GM21528 (cell line): Measurements from ENCODE around the gene ADAMTS6.
"Not testable (repeated sequence)": the region's sequence is repeated elsewhere in the genome, so short reads cannot be mapped to it uniquely, and the experiment has no call there.

ENCODE experiments used
- ATAC-seq: cut with Tn5 transposase; IDR thresholded peaks from one replicate; pipeline ENCODE4 v1.9.1; 2021; ENCODE audit warnings: mild to moderate bottlenecking, moderate library complexity; ENCODE audit not compliant: unreplicated experiment, low FRiP score

ADAMTS6 gene

GRCh38 chr5:65213921-65214525 is 267.7 kb downstream of the ADAMTS6 start:
- ATAC-seq = no peak

DNA sequence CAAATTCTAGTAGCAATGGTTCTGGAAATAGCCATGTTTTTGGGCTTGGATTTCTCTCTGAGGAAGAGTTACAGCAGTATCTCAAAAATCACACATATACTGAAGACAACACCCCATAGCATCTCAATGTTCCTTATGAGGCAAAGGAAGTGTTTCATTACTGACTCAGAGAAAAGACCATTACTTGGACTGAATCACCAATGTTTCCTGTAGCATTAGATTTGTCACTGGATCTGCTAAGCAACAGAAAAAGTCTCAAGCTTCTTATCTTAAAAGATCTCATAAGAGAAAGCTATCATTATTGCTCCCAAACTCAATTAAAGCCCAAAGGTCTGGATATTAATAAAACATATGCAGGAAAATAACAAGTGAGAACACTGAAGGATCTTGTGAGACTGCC is 272.4 kb downstream of the ADAMTS6 start:
- no peak for ATAC-seq

GRCh38 chr5:65204966-65205365 is 276.8 kb downstream of the ADAMTS6 start:
- ATAC-seq = no peak

DNA sequence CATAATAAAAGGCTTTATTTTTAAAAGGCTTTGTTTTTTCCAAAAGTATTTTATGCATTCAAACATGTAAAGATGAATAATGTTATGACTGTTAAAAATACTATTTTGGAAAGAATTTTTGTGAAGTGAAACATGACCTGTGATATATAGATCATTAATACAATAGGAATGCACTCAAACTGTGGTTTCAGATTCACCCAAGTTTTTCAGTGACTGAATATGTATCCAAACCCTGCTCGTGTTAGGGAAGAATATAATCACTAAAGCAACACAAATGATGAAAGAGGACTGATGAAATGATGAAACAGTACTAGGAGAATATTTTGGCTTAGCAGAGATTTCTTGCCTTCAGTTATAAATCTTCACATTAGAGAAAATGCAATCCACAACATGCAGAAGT is 278.0 kb downstream of the ADAMTS6 start:
- ATAC-seq = no peak

DNA sequence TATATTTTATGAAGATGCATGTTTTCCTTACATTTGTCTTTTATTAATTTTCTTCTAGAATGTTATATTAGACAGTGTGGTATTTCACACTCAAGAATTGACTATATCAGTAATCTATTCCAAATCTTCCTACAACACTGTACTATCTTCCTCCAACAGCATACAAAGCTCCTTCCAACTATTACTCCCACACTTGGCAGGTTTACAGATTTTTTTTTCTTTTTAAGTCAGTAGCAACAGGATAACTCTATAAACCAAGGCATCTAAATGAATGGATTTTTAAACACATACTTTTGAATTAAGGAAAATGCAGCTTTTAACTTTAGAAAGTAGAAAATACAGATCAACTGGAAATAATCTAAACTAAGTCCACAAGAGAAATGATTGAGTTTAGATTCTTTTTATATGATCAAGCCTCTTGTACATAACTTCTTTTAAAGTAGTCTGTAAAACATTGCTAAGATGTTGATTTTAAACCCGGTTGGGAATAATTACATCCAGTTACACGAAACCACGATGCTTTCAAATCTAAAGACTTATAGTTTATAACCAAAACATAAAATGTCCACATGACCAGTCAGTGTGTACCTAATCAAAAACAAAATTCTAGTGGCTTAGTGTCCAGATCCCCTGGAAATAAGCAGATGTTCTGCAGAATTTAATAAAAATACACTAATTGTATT is 281.6 kb downstream of the ADAMTS6 start:
- ATAC-seq = no peak

- ATAC-seq = no peak
Observed at GRCh38 chr5:65198456-65199120, 283.1 kb downstream of the ADAMTS6 start.

DNA sequence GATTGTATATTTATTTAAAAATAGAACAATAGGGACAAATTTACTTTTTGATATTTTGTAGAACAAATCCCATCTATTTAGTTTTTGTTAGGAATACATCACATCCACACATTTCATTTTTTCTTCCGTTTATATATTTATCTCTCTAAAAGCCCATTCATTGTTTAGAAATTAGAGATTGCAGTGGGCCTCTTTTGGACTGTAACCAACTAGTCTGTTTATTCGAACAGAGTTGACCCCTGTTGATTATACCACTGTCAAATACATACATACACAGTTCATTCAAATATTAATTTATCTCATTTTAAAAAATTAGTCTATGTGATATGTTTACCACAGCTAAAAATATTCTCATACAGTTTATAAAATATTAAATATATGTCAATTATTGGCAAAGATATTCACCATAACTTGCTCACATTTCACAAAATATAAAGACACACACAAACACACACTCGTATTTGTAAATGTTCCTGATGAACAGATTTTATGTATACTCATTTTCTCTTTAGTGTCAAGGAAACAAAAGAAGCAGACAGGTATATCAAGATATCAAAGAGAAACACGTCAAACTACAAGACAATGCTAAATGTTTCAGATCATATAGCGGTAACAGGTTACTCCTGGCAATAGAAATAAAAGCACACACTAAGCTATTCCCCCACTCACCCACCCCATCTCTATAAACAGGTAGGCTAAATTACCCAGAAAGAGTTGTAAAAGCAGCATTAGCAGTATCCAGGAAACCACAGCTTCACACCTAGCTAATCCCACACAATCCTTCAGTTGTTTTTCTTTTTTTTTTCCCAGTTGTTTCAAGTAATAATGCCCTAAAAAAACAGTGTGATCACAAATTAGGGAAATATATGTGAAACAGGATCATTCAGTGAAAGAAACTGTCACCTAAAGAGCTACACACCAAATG is 283.9 kb downstream of the ADAMTS6 start:
- no peak for ATAC-seq

- no peak for ATAC-seq
Observed at GRCh38 chr5:65194871-65195270, 286.8 kb downstream of the ADAMTS6 start.

GRCh38 chr5:65192331-65192730 is 289.4 kb downstream of the ADAMTS6 start:
- ATAC-seq = no peak

GRCh38 chr5:65191554-65192135 is 290.1 kb downstream of the ADAMTS6 start:
- no peak for ATAC-seq

GRCh38 chr5:65190328-65191053 is 291.2 kb downstream of the ADAMTS6 start:
- no peak for ATAC-seq

GRCh38 chr5:65186646-65187227 is 295.0 kb downstream of the ADAMTS6 start:
- no peak for ATAC-seq

DNA sequence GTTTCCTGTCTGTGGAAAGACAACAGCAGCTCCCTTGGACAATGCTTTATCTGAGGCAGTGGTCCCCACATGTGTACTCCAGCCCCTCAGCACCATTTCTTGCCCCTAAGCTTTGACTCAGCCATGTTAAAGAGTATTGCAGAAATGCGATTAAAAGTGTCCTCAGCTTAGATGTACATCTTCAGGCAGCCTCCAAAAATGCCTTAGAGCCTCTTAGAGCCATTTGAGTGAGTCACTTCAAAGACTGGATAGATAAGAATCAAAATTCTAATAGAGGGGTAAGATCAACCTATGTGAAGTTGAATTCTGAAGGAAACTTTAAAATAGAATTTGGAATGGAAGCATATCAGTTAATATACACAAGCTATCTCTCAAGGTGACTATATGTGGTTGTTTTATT is 296.3 kb downstream of the ADAMTS6 start:
- no peak for ATAC-seq

- ATAC-seq = no peak
Observed at GRCh38 chr5:65184780-65185179, 296.9 kb downstream of the ADAMTS6 start.

DNA sequence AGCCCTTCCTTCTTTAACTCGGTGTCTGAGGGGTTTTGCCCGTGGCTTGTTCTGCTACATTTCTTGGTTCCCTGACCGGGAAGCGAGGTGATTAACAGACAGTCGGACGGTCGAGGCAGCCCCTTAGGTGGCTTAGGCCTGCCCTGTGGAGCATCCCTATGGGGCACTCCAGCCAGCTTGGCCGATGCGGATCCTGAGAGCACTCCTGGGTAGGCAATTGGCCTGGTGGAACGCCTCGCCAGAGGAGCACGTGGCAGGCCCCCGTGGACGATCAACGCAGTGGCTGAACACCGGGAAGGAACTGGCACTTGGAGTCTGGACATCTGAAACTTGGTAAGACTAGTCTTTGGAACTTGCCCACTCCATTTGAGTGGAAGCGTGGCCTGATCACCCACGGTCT is 307.5 kb downstream of the ADAMTS6 start:
- not testable (repeated sequence) for ATAC-seq

DNA sequence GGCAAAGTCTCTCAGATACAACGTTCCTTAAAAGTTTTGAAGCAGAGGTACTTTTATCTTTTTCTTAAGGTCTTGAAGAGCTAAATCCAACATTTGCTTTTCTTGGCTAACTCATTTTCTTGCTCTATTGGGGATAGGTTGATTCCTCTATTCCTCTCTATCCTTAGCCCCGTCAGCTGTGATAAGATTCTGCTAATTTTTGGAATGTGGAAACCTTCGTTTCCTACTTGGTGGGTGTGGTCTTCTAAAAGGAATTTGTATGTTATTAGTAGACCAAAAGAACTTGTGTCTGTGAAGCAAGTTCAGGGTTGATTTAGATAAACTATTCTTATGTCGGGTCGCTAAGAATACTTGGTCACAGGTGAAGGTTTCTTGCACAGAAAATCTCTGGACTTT is 308.6 kb downstream of the ADAMTS6 start:
- no peak for ATAC-seq

DNA sequence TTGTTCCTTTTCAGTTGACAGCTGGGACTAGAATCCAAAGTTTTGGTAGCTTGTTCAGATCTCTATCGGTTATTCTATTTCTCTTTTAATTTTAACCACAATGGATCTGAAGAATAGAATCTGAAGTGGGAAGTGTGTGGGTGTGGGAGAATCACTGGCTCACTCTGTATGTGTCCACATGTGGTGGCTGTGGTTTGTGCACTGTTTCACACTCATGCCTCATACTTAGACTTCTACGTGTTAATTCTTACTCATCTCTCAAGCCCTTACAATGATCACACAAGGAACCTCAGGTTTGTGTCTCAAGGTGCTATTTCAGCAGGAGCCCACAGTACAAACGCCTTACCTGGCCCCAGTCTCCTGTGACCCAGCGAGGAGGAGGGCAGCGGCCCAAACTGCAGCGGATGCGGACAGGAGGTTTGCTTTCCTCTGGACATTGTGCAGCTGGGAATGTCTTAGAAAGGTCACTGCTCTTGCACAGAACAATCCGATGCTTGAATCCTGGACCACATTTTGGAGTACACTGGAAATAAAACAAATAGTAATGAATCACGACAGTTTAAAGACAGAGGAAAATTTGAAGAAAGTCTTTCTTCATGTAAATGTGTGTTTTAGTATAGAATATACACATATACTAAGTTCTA is 309.1 kb downstream of the ADAMTS6 start:
- ATAC-seq = peak; percentile 95

DNA sequence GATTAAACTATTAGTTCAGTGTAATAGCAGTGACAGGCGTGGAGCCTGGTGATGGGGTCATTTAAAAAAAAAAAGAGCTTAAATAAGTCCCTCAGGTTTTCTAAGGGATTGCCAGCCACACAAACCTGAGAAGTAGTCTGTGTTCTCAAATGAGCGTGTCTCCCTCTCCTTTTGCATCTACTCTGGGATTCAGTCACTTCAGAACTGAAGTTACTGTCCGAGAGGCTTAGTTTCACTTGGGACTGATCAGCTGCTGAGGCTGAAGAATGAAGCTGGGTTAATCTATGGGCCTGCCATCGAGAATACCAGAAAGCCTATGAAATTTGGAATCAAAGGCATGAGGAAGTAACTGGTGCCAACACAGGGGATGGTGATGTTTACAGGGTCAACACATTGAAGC is 310.1 kb downstream of the ADAMTS6 start:
- ATAC-seq = no peak

DNA sequence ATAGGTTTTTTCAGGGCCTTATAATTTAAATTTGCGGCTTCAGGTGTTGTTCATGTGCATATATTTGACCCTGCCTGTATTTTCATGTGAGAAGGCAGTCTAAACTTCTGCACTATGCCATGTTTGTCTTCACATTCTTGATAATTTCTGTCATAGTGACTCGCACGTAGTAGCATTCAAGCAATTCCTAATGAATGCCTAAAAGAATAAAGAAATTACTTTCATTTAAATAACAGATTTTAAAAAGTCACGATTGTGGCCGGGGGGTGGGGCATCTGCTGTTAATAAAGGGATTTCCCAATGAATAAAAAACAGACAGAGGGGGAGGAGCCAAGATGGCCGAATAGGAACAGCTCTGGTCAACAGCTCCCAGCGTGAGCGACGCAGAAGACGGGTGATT is 318.0 kb downstream of the ADAMTS6 start:
- ATAC-seq = no peak
